HG02943 (cell line): ENCODE results near the gene CCDC73.
A peak's percentile ranks its signal among the peaks of the same experiment; 100 is the strongest.
"Not testable (repeated sequence)": the region's sequence is repeated elsewhere in the genome, so short reads cannot be mapped to it uniquely, and the experiment has no call there.

ENCODE experiments used
- ATAC-seq: cut with Tn5 transposase; IDR thresholded peaks from one replicate; pipeline ENCODE4 v1.9.1; 2021; ENCODE audit warnings: mild to moderate bottlenecking, low read depth, moderate library complexity; ENCODE audit not compliant: unreplicated experiment

CCDC73 gene

DNA sequence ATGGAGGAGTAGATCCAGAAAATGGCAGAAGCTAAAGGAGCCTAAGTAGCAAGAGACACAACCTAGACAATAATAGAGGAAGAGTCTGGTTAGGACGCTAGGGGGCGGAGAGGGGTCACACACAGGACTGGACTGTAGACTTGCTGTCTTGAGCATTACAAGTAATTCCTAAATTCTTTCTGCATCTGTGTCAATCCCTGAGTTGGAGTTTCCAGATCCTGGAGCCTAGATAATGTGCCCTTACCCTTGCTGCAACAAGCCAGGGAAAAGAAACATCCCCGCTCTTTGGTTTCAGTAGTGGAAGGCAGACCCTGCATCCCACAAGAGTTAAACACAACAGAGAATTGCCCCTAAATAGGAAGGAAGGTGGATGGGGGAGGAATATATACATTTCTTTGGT, 14.9 kb upstream of the CCDC73 start:
- peak; percentile 80 for ATAC-seq

GRCh38 chr11:32796425-32796824, 2.0 kb upstream of the CCDC73 start:
- no peak for ATAC-seq

GRCh38 chr11:32792948-32793475, 1.4 kb downstream of the CCDC73 start:
- ATAC-seq = no peak

- ATAC-seq = no peak
These were observed 2.1 kb downstream of the CCDC73 start for GRCh38 chr11:32792111-32792947.

GRCh38 chr11:32790916-32791315, 3.5 kb downstream of the CCDC73 start:
- no peak for ATAC-seq

DNA sequence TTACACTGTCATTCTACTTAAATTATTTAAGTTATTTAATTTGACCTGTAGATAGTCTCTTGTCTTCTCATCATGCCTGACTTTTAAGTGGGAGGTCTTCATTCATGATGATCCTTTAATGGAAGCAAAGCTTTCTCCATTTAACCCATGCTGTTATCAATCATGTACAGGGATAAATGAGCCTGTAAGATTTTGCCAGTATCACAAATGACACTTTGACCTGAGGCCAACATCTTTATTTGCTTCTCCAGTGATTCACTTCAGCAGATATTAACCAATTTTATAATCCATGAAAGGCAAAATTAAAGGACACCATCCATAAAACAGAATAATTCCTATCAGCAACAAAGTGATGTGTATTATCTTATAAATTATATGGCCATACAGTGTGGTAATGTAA, 7.7 kb downstream of the CCDC73 start:
- ATAC-seq = no peak

DNA sequence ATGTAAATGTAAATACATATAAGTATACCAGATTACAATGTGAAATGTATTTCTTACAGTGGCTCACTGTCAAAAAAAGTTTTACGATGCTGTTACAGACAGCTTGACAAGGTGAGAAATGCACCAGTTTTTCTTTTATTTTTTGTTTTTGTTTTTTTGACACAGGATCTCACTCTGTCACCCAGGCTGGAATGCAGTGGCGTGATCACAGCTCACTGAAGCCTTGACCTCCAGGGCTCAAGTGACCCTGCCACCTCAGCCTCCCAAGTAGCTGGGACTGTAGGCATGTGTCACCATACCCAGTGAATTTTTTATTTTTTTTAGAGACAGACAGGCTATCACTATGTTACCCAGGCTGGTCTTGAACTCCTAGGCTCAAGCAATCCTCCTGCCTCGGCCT, 9.2 kb downstream of the CCDC73 start:
- no peak for ATAC-seq

GRCh38 chr11:32781721-32782120, 12.7 kb downstream of the CCDC73 start:
- no peak for ATAC-seq

DNA sequence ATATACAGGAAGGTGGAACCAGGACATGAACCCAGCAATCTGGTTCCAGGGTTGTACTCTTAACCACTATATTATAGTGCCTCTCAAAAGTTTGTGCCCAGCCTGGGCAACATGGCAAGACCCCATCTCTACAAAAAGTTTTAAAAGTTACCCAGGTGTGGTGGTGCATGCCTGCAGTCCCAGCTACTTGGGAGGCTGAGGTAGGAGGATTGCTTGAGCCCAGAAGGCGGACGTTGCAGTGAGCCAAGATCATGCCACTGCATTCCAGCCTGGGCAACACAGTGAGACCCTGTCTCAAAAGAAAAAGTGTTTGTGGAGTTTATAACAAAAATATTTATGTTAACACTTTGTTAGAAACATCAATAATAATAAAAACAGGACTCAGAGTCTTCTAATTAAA, 13.6 kb downstream of the CCDC73 start:
- not testable (repeated sequence) for ATAC-seq

- no peak for ATAC-seq
These were observed 15.3 kb downstream of the CCDC73 start for GRCh38 chr11:32779136-32779535.

- no peak for ATAC-seq
These were observed 18.6 kb downstream of the CCDC73 start for GRCh38 chr11:32775908-32776307.

GRCh38 chr11:32774081-32774480, 20.4 kb downstream of the CCDC73 start:
- ATAC-seq = no peak

GRCh38 chr11:32772731-32773130, 21.7 kb downstream of the CCDC73 start:
- ATAC-seq = no peak

DNA sequence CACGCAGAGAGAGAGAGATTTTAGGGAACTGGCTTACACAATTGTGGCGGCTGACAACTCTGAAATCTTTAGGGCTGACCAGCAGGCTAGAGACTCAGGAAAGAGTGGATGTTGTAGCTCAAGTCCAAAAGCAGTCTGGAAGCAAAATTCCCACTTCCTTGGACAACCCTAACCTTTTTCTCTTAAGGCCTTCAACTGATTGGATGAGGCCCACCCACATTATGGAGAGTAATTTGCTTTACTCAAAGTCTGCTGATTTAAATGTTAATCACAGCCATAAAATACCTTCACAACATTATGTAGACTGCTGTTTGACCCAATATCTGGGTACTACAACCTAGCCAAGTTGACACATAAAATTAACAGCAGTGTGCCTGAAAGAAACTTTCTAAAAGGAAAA, 32.7 kb downstream of the CCDC73 start:
- not testable (repeated sequence) for ATAC-seq

DNA sequence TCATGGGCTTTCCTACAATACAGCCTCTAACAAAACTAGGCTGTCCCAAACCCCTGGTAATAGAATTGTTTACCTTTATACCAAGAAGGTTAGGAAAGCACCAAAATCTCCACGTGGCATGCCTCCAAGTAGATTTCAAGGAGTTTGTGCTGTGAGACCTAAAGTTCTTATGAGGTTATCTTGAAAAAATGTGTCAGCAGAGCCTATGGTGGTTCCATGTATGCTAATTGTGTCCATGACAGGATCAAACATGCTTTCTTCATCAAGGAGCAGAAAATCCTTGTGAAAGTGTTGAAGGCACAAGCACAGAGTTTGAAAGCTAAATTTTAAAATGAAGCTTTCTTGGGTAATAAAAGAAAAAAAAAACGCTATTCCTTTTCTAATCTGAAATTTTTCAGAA, 36.2 kb downstream of the CCDC73 start:
- no peak for ATAC-seq

DNA sequence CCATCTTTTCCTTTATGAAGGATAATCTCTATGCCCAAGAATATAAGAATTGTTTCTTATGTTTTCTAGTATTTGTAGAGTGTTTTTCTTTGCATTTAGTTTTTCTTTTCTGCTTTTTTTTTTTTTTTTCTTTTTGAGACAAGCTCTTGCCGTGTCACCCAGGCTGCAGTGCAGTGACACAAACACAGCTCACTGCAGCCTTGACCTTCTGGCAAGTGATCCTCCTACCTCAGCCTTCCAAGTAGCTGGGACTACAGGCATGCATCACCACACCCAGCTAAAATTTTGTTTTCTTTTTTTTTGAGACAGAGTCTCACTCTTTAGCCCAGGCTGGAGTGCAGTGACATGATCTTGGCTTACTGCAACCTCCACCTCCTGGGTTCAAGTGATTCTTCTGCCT, 41.3 kb downstream of the CCDC73 start:
- ATAC-seq = not testable (repeated sequence)

GRCh38 chr11:32752001-32752400, 42.5 kb downstream of the CCDC73 start:
- no peak for ATAC-seq

DNA sequence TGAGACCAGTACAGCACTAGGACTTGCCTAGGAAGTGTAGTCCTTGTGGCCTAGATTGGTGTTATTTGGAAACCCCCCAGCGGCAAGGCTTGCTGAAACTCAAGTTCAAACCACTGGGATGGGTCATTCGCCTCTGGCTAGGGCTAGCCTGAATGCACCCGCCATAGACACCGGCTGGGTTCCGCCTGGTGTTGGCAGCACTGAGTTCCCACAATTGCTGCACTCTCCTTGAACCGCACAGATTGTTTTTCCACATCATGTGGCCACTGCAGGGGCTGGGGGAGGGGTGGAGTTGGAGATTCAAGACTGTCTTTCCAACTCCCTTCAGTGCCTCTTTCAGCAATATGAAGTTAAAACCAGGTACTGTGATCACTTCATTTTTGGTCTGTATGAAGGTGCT, 43.1 kb downstream of the CCDC73 start:
- ATAC-seq = no peak

- no peak for ATAC-seq
These were observed 64.5 kb downstream of the CCDC73 start for GRCh38 chr11:32729976-32730375.

- ATAC-seq = no peak
These were observed 71.1 kb downstream of the CCDC73 start for GRCh38 chr11:32723332-32723731.

DNA sequence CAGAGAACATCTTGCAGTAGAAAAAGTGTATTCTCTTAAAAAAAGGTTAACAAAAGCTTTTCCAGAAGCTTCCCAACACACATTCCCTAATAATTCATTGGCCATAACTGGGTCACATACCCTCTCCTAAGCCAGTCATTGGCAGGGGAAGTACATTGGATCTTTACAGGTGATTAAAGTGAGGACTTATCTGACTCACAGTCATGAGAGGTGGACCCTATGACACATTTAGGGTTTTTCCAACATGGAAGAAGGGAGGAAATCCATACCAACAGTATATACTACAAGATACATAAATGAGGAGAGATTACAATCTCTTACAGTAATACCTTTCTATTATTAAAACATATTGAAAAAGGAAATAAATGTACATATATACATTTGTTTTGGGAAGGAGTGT, 72.2 kb downstream of the CCDC73 start:
- ATAC-seq = no peak

DNA sequence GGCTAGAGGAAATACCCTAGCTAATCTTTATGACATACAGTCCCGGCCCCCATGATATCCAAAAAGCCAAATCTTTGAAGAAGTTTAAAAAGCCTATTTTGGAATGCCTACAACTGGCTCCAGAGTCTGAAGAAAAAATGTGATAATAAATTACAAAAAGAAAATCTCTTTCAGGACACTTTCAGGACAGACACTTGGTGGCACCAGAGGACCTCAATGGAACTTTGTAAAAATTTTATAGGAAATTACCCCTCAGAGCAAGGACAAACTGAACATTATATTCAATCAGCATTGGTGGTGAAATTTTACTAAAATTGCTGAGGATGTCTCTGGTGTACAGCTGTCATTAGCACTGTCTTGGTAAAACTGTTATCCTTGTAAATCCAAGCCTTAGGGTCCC, 81.0 kb downstream of the CCDC73 start:
- ATAC-seq = no peak
